H9 (cell line): ENCODE measurements around the gene BHLHA15. TPM values are rescaled to one million over a fixed set of nuclear protein-coding genes. Genes with fewer than 3 reads are reported as not detected.

Source experiments
- DNase-seq: peaks from one replicate; pipeline ENCODE4 v3.0.0-alpha.2; 2017
- H2AFZ ChIP-seq: one replicate; pipeline ENCODE4 v1.6.1; 2013; ENCODE audit warnings: mild to moderate bottlenecking, low read length, control low read depth, moderate library complexity
- H2AK5ac ChIP-seq: 2 replicates; pipeline ENCODE4 v1.6.1; 2013; ENCODE audit warnings: low read length, control low read depth, mixed read lengths; ENCODE audit not compliant: insufficient read length
- H2BK120ac ChIP-seq: one replicate; pipeline ENCODE4 v1.6.1; 2013; ENCODE audit warnings: low read depth, mild to moderate bottlenecking, low read length, control low read depth, inconsistent platforms; ENCODE audit not compliant: poor library complexity, severe bottlenecking
- H2BK12ac ChIP-seq: 2 replicates; pipeline ENCODE4 v1.6.1; 2013; ENCODE audit warnings: low read length, control low read depth, mixed read lengths, low read depth; ENCODE audit not compliant: insufficient read length
- H2BK15ac ChIP-seq: 2 replicates; pipeline ENCODE4 v1.6.1; 2013; ENCODE audit warnings: low read depth, low read length, control low read depth
- H2BK20ac ChIP-seq: one replicate; pipeline ENCODE4 v1.6.1; 2013; ENCODE audit warnings: low read depth, mild to moderate bottlenecking, low read length, control low read depth, inconsistent platforms; ENCODE audit not compliant: poor library complexity, severe bottlenecking
- H2BK5ac ChIP-seq: 2 replicates; pipeline ENCODE4 v1.6.1; 2013; ENCODE audit warnings: low read length, control low read depth, mixed read lengths; ENCODE audit not compliant: insufficient read length
- H3K14ac ChIP-seq: 2 replicates; pipeline ENCODE4 v1.6.1; 2013; ENCODE audit warnings: low read length, control low read depth; ENCODE audit not compliant: insufficient read depth
- H3K18ac ChIP-seq: 2 replicates; pipeline ENCODE4 v1.6.1; 2013; ENCODE audit warnings: low read depth, mild to moderate bottlenecking, mixed read lengths, low read length, control low read depth; ENCODE audit not compliant: insufficient read length
- H3K23ac ChIP-seq: 2 replicates; pipeline ENCODE4 v1.6.1; 2013; ENCODE audit warnings: low read length, control low read depth, mixed read lengths, low read depth; ENCODE audit not compliant: insufficient read length
- H3K23me2 ChIP-seq: 2 replicates; pipeline ENCODE4 v1.6.1; 2013; ENCODE audit warnings: low read depth, mild to moderate bottlenecking, mixed read lengths, low read length, control low read depth; ENCODE audit not compliant: insufficient read length, poor library complexity, severe bottlenecking
- H3K27ac ChIP-seq: 2 replicates; pipeline ENCODE4 v1.5.1; 2013; ENCODE audit warnings: low read length, control low read depth, mixed read lengths, low read depth; ENCODE audit not compliant: insufficient read length
- H3K27me3 ChIP-seq: 2 replicates; pipeline ENCODE4 v1.6.1; 2013; ENCODE audit warnings: low read length, control low read depth, inconsistent platforms; ENCODE audit not compliant: insufficient read depth
- H3K4ac ChIP-seq: 2 replicates; pipeline ENCODE4 v1.6.1; 2013; ENCODE audit warnings: low read depth, mild to moderate bottlenecking, control low read depth, inconsistent platforms, low read length, moderate library complexity
- H3K4me1 ChIP-seq: 2 replicates; pipeline ENCODE4 v1.6.1; 2013; ENCODE audit warnings: low read length, control low read depth, inconsistent platforms; ENCODE audit not compliant: insufficient read depth
- H3K4me2 ChIP-seq: 2 replicates; pipeline ENCODE4 v1.6.1; 2013; ENCODE audit warnings: low read length, control low read depth, mixed read lengths; ENCODE audit not compliant: insufficient read length, insufficient read depth
- H3K56ac ChIP-seq: 2 replicates; pipeline ENCODE4 v1.6.1; 2013; ENCODE audit warnings: low read depth, mild to moderate bottlenecking, mixed read lengths, low read length, control low read depth; ENCODE audit not compliant: insufficient read length
- H3K79me1 ChIP-seq: 2 replicates; pipeline ENCODE4 v1.6.1; 2013; ENCODE audit warnings: low read depth, mild to moderate bottlenecking, moderate library complexity, low read length, control low read depth, inconsistent platforms; ENCODE audit not compliant: insufficient read depth, poor library complexity, severe bottlenecking
- H3K79me2 ChIP-seq: 2 replicates; pipeline ENCODE4 v1.6.1; 2013; ENCODE audit warnings: low read length, control low read depth, inconsistent platforms; ENCODE audit not compliant: insufficient read depth
- H3K9ac ChIP-seq: 2 replicates; pipeline ENCODE4 v1.6.1; 2013; ENCODE audit warnings: low read length, control low read depth, mixed read lengths; ENCODE audit not compliant: insufficient read length; ENCODE audit errors: extremely low read depth
- H3K9me3 ChIP-seq: one replicate; pipeline ENCODE4 v1.6.1; 2013; ENCODE audit warnings: low read depth, low read length, inconsistent platforms; ENCODE audit not compliant: control insufficient read depth
- H3T11ph ChIP-seq: one replicate; pipeline ENCODE4 v1.6.1; 2013; ENCODE audit warnings: mild to moderate bottlenecking, low read length, control low read depth, inconsistent platforms
- H4K20me1 ChIP-seq: one replicate; pipeline ENCODE4 v1.6.1; 2013; ENCODE audit not compliant: control insufficient read depth, insufficient read length, insufficient read depth
- H4K5ac ChIP-seq: 2 replicates; pipeline ENCODE4 v1.6.1; 2013; ENCODE audit warnings: low read depth, mild to moderate bottlenecking, mixed read lengths, low read length, control low read depth; ENCODE audit not compliant: insufficient read length
- H4K8ac ChIP-seq: replicated peaks from 2 replicates; pipeline ENCODE4 v1.6.1; 2013; ENCODE audit warnings: low read length, control low read depth, mixed read lengths, low read depth; ENCODE audit not compliant: insufficient read length
- H4K91ac ChIP-seq: 2 replicates; pipeline ENCODE4 v1.6.1; 2013; ENCODE audit warnings: low read depth, mild to moderate bottlenecking, moderate library complexity, mixed read lengths, low read length, control low read depth; ENCODE audit not compliant: insufficient read length
- H3K27ac Mint-ChIP-seq, 3 experiments: 2 replicates in 2 of 3; 3 replicates in 1 of 3; pipeline ENCODE4 v1.8.0; 2020 to 2021; ENCODE audit warnings: mixed read lengths in 3 of 3, mild to moderate bottlenecking in 1 of 3, moderate library complexity in 1 of 3
- H3K27me3 Mint-ChIP-seq: 2 replicates; pipeline ENCODE4 v1.8.0; 2021; ENCODE audit warnings: low read depth, mild to moderate bottlenecking, moderate library complexity, mixed read lengths
- H3K36me3 Mint-ChIP-seq, 3 experiments: 2 replicates in 2 of 3; 3 replicates in 1 of 3; pipeline ENCODE4 v1.8.0; 2020 to 2021; ENCODE audit warnings: low read depth in 3 of 3, mixed read lengths in 3 of 3; ENCODE audit not compliant: insufficient read depth in 1 of 3
- H3K4me1 Mint-ChIP-seq, 2 experiments: 2 replicates each; pipeline ENCODE4 v1.8.0; 2020; ENCODE audit warnings: mixed read lengths in 2 of 2
- H3K4me3 Mint-ChIP-seq, 2 experiments: 2 replicates in 1 of 2; 3 replicates in 1 of 2; pipeline ENCODE4 v1.8.0; 2020 to 2021; ENCODE audit warnings: mild to moderate bottlenecking in 2 of 2, mixed read lengths in 2 of 2, moderate library complexity in 1 of 2
- H3K9me3 Mint-ChIP-seq, 2 experiments: 2 replicates in 1 of 2; 3 replicates in 1 of 2; pipeline ENCODE4 v1.8.0; 2020; ENCODE audit warnings: mild to moderate bottlenecking in 2 of 2, mixed read lengths in 2 of 2, moderate library complexity in 1 of 2
- WGBS: extraction: QIAGEN DNeasy Blood & Tissue Kit; methylation state at CpG from one replicate; pipeline ENCODE4 v1.1.7; 2013; ENCODE audit warnings: missing lambda C conversion rate, low lambda C conversion rate, mixed read lengths; ENCODE audit not compliant: insufficient read length; ENCODE audit errors: extremely low coverage; 5-methylcytosine and 5-hydroxymethylcytosine counted together
- total RNA-seq: library from RNA; stranded (reverse); gene quantifications from 2 replicates; pipeline ENCODE4 v1.2.1, GENCODE V29; 2021
- TF ChIP-seq, protein P1 (sequence below): fragments of 200-600 bp; sonication (generic); conservative IDR thresholded peaks from 3 replicates; pipeline ENCODE4 v1.8.0; 2021; ENCODE audit warnings: antibody characterized with exemption, mild to moderate bottlenecking

BHLHA15 gene
- total RNA-seq, 1 experiment from 2014 or later = 1.4 TPM

DNA sequence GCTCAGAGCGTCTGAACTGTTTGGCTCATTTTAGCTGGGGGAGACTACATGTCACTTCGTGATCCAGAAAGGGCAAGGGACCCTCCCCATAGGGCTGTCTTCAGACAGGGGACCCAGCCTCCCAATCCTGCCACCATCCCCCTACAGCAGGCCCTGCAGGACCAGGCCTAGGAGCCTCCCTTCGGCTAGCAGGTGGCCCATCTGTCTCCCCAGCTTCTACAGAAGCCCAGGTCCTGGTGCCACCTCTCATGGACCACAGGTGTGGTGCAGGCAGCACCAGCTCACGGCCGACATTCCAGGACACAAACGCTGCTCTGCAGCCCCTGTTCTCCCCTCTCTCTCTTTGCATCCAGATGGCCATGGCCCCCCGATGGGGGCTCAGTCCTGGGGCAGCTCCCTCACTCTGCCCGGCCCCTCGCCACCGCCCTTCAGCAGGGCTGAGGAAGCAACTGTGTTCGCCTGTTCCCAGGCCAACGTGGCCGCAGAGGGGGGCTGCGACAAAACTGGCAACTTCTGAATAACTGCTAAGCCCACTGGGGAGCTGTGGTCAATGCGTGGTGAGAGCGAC is 30.5 kb downstream of the BHLHA15 start:
- H4K5ac ChIP-seq = no peak overlapping the region

More for the DNA sequence above, 30.5 kb downstream of the BHLHA15 start:
- Mint-ChIP-seq H3K27ac (peak overlapping the region in 2 of 3 experiments; percentile 61 to 92; a peak in 2 of 7 replicates), H3K4me3 (no peak overlapping the region), H3K9me3 (no peaks in the 10 kb centered on the region), H3K36me3 (peaks cover 0 to 3% (median 2%) of the 10 kb centered on the region in 3 experiments; a peak in 1 of 7 replicates), H3K27me3 (no peaks in the 10 kb centered on the region), H3K4me1 (peaks cover 0 to 13% of the 10 kb centered on the region in 2 experiments; a peak in 3 of 4 replicates)
- Histone ChIP-seq H3K79me2 (no peaks in the 10 kb centered on the region), H2BK20ac (no peak overlapping the region), H3K4me2 (no peak overlapping the region), H2BK5ac (no peak overlapping the region), H3K4ac (no peak overlapping the region), H4K20me1 (no peaks in the 10 kb centered on the region), H3K23me2 (no peaks in the 10 kb centered on the region), H3K27me3 (no peaks in the 10 kb centered on the region), H4K8ac (no peak overlapping the region), H2AFZ (no peak overlapping the region), H3K14ac (no peak overlapping the region), H4K91ac (no peak overlapping the region), H3K56ac (no peak overlapping the region), H2BK120ac (no peak overlapping the region), H3T11ph (no peak overlapping the region), H3K23ac (no peak overlapping the region), H2AK5ac (no peak overlapping the region), H3K27ac (no peak overlapping the region), H3K18ac (no peak overlapping the region), H3K4me1 (no peaks in the 10 kb centered on the region), H2BK15ac (no peak overlapping the region), H3K9ac (no peak overlapping the region), H2BK12ac (no peak overlapping the region), H3K9me3 (no peaks in the 10 kb centered on the region), H3K79me1 (no peaks in the 10 kb centered on the region)
- no peak for DNase-seq
- TF ChIP-seq, protein P1, sequence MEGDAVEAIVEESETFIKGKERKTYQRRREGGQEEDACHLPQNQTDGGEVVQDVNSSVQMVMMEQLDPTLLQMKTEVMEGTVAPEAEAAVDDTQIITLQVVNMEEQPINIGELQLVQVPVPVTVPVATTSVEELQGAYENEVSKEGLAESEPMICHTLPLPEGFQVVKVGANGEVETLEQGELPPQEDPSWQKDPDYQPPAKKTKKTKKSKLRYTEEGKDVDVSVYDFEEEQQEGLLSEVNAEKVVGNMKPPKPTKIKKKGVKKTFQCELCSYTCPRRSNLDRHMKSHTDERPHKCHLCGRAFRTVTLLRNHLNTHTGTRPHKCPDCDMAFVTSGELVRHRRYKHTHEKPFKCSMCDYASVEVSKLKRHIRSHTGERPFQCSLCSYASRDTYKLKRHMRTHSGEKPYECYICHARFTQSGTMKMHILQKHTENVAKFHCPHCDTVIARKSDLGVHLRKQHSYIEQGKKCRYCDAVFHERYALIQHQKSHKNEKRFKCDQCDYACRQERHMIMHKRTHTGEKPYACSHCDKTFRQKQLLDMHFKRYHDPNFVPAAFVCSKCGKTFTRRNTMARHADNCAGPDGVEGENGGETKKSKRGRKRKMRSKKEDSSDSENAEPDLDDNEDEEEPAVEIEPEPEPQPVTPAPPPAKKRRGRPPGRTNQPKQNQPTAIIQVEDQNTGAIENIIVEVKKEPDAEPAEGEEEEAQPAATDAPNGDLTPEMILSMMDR = no peak; the same call in 2 of the 3 replicates
- no CpG with 5 or more reads among the region's 16 CpGs for WGBS
